ENCODE results near the gene MVB12B.

MVB12B gene

GRCh38 chr9:126424511-126424910 is 97.9 kb downstream of the MVB12B start:
- H3K79me2 ChIP-seq (ENCODE audit: insufficient read depth, low read length) = no peaks in the 10 kb centered on the region
- peaks cover 41% of the 10 kb centered on the region for H3K4me1 ChIP-seq (ENCODE audit: insufficient read depth, low read length, poor library complexity, severe bottlenecking)
- no peak overlapping the region for H3K4me2 ChIP-seq (ENCODE audit: low read depth, low read length, poor library complexity, severe bottlenecking)
- no peaks in the 10 kb centered on the region for H3K9me3 ChIP-seq (ENCODE audit: insufficient read depth, low read depth, low read length)
- H2AFZ ChIP-seq (ENCODE audit: low read length) = no peak overlapping the region
- H4K20me1 ChIP-seq (ENCODE audit: insufficient read depth, low read length, poor library complexity, severe bottlenecking) = no peaks in the 10 kb centered on the region
- no peaks in the 10 kb centered on the region for H3F3A ChIP-seq (ENCODE audit: low read depth)
- TF ChIP-seq EZH2phosphoT487 (IDR thresholded peaks at IDR 0.05; ENCODE audit: borderline replicate concordance) (no peak), CTCF (conservative IDR thresholded peaks at IDR 0.05; ENCODE audit: low read length) (no peak)
- H3K4me3 ChIP-seq (ENCODE audit: low read length, poor library complexity, severe bottlenecking) = no peak overlapping the region
- no peaks in the 10 kb centered on the region for H3K27me3 ChIP-seq (ENCODE audit: insufficient read depth, low read length, poor library complexity, severe bottlenecking)
- H3K36me3 ChIP-seq (ENCODE audit: insufficient read depth, low read length) = peaks cover 37% of the 10 kb centered on the region; the same call in 1 of the 2 replicates
- no peaks in the 10 kb centered on the region for H3K9me2 ChIP-seq (replicated peaks; ENCODE audit: low read depth, low read length)
- no peak overlapping the region for H3K9ac ChIP-seq (ENCODE audit: low read depth, low read length, poor library complexity, severe bottlenecking)

GRCh38 chr9:126428534-126429175 is 102.0 kb downstream of the MVB12B start:
- no peaks in the 10 kb centered on the region for H3K9me3 ChIP-seq (ENCODE audit: insufficient read depth, low read depth, low read length)
- peaks cover 29% of the 10 kb centered on the region; the same call in 1 of the 2 replicates for H3K36me3 ChIP-seq (ENCODE audit: insufficient read depth, low read length)

DNA sequence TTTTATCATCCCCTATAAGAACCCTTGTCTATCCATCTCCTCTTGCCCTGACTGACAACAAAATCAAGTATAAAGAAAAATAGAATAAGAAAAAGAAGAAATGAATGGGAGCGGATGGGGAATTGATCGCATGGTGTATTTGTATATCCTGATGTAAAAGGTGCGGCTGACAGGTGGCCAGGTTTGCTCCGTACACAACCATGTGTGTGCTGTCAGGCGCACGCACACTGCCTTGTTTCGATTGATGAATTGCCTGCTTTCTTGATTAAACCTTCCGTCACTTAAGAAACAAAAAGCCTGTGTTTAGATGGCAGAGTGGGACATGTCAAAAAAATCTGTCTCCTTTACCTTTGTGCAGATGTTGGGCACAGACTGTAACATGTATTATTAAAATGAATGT is 102.6 kb downstream of the MVB12B start:
- Histone ChIP-seq H3K79me2 (ENCODE audit: insufficient read depth, low read length) (no peaks in the 10 kb centered on the region; the same call in 1 of the 2 replicates), H3K9me2 (replicated peaks; ENCODE audit: low read depth, low read length) (no peaks in the 10 kb centered on the region), H3K4me3 (ENCODE audit: low read length, poor library complexity, severe bottlenecking) (no peak overlapping the region), H3K4me1 (ENCODE audit: insufficient read depth, low read length, poor library complexity, severe bottlenecking) (peaks cover 13% of the 10 kb centered on the region), H3K4me2 (ENCODE audit: low read depth, low read length, poor library complexity, severe bottlenecking) (no peak overlapping the region), H2AFZ (ENCODE audit: low read length) (no peak overlapping the region), H3K36me3 (ENCODE audit: insufficient read depth, low read length) (peaks cover 32% of the 10 kb centered on the region; the same call in 1 of the 2 replicates), H3F3A (ENCODE audit: low read depth) (no peaks in the 10 kb centered on the region), H3K27me3 (ENCODE audit: insufficient read depth, low read length, poor library complexity, severe bottlenecking) (no peaks in the 10 kb centered on the region), H4K20me1 (ENCODE audit: insufficient read depth, low read length, poor library complexity, severe bottlenecking) (no peaks in the 10 kb centered on the region), H3K9me3 (ENCODE audit: insufficient read depth, low read depth, low read length) (no peaks in the 10 kb centered on the region), H3K9ac (ENCODE audit: low read depth, low read length, poor library complexity, severe bottlenecking) (no peak overlapping the region)
- TF ChIP-seq CTCF (conservative IDR thresholded peaks at IDR 0.05; ENCODE audit: low read length) = no peak
- no peak for TF ChIP-seq EZH2phosphoT487 (IDR thresholded peaks at IDR 0.05; ENCODE audit: borderline replicate concordance)

More at GRCh38 chr9:126428534-126429175, 102.0 kb downstream of the MVB12B start:
- Histone ChIP-seq H3K4me1 (ENCODE audit: insufficient read depth, low read length, poor library complexity, severe bottlenecking) (peaks cover 19% of the 10 kb centered on the region), H4K20me1 (ENCODE audit: insufficient read depth, low read length, poor library complexity, severe bottlenecking) (no peaks in the 10 kb centered on the region), H3K9ac (ENCODE audit: low read depth, low read length, poor library complexity, severe bottlenecking) (no peak overlapping the region), H3K9me2 (replicated peaks; ENCODE audit: low read depth, low read length) (no peaks in the 10 kb centered on the region), H3K79me2 (ENCODE audit: insufficient read depth, low read length) (no peaks in the 10 kb centered on the region; the same call in 1 of the 2 replicates), H2AFZ (ENCODE audit: low read length) (no peak overlapping the region), H3F3A (ENCODE audit: low read depth) (no peaks in the 10 kb centered on the region), H3K27me3 (ENCODE audit: insufficient read depth, low read length, poor library complexity, severe bottlenecking) (no peaks in the 10 kb centered on the region), H3K4me3 (ENCODE audit: low read length, poor library complexity, severe bottlenecking) (no peak overlapping the region), H3K4me2 (ENCODE audit: low read depth, low read length, poor library complexity, severe bottlenecking) (no peak overlapping the region)
- TF ChIP-seq EZH2phosphoT487 (IDR thresholded peaks at IDR 0.05; ENCODE audit: borderline replicate concordance) (no peak), CTCF (conservative IDR thresholded peaks at IDR 0.05; ENCODE audit: low read length) (no peak)

Measured in Loucy (cell line).